HG03064 (cell line): ENCODE data around the gene PTPRK.

Experiments used
- ATAC-seq: cut with Tn5 transposase; IDR thresholded peaks from one replicate; pipeline ENCODE4 v1.9.1; 2021; ENCODE audit warnings: low read depth; ENCODE audit not compliant: unreplicated experiment

Gene PTPRK

GRCh38 chr6:128111096-128111495 is 409.3 kb downstream of the PTPRK start:
- ATAC-seq = no peak

DNA sequence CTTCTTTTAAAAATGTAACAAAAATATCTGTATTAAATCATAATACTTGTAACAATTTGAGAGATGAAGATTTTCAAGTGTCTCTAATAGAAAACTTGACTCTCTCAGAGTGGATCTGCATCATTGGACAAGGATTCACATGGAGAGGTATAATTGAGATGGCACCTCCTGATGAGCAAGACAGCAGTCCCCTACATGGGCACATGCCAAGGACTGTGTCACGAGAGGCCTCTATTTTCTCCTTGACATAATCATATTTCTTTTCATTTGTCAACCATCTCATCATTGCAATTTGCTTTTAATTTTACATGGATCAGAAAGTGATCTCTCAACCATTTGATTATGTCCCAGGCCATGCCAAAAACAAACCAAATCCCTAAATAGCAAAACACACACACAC is 412.7 kb downstream of the PTPRK start:
- ATAC-seq = no peak

GRCh38 chr6:128099571-128100197 is 420.7 kb downstream of the PTPRK start:
- no peak for ATAC-seq

DNA sequence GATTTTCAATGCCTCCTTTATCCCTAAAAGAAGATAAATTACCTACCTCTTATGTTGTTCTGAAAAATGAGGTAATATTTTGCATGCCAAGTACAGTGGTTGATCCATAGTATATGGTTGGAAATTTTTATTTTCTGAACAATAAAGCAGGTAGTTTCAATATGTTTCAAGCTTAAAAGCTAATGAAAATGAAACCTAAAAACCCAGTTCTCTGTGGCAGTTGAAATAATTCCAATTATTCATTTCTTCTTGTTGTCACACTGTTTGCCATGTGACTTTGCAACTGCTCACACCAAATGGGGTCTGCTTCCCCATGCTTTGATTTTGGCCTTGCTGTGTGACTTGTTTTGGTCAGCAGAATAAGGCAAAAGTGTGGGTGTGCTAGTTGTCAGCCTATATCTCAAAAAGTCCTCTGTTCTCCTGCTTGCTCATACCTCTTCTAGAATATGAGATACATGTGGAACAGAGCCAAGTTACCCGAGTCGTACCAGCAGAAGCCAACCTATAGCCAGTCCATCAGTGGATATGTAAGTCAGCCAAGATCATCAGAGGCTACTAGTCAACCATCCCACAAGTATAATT is 422.3 kb downstream of the PTPRK start:
- ATAC-seq = no peak

DNA sequence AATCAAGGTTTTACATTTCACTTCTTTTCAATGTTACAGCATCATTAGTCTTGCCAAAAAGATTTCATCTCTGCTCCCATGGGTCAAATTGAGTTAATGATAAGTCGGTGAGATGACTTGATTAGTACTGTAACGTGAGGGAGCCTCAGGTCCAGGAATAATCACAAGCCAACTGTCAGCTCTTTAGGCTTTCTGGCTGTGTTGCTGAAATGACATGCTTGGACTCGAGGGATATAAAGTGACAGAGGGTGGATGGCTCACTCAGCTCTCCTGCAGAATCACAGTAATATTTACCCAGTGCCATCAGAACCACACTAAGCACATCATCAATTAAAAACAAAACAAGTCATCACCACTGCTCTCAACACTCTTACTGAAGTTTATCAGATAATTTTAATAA is 423.4 kb downstream of the PTPRK start:
- no peak for ATAC-seq

GRCh38 chr6:128095362-128095761 is 425.0 kb downstream of the PTPRK start:
- ATAC-seq = no peak

- ATAC-seq = no peak
Observed at GRCh38 chr6:128079021-128079420, 441.4 kb downstream of the PTPRK start.

DNA sequence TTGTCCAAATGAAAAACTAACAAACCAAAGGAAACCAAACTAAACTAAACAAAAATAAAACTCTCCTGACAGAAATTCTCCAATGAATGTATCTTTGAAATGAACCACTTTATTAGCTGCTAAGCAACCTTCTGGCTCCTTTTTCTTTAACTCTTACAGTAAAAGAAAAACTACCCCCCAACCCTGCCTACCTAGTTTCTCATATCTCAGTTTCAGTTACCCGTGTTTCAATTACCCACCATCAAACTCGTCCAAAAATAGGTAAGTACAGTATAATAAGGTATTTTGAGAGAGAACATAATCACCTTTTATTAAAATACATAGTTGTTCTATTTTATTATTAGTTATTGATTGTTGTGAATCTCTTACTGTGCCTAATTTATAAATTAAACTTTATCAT is 442.1 kb downstream of the PTPRK start:
- no peak for ATAC-seq

DNA sequence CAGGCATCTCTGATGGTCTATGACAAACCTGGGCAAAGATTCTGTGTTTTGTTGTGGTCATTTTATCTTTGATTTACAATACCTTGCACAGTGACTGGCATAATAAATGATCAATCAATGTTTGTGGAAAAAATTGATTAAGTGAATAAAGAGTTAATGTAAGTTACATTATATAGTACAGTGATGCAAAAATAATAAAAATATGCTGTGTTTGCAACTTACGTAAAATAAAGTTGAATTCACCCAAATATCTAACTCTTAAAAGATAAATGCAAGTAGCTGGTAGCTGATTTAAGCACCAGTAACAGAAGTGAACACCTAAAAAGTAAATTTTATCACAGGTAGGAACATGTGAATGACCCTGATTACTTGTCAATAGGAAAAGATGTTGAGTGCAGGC is 443.6 kb downstream of the PTPRK start:
- ATAC-seq = no peak

DNA sequence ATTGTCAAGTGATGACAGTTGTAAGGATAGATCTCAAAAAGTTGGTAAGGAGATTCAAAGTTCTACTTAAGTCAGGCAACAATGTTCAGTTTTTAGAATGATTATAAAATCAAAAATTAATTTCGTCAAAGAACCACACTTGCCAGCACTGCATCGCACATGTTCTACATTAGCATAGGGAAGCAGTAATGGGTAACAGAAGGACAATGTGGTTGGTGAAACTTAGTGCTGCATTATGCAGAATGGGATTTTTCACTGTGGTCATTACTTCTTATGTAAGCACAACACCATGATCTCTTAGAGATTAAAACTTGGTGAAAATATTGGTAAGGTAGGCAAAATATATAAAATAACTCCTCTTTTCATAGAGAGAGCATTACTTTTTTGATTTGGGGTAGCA is 445.8 kb downstream of the PTPRK start:
- ATAC-seq = no peak

GRCh38 chr6:128073389-128073788 is 447.0 kb downstream of the PTPRK start:
- ATAC-seq = no peak

GRCh38 chr6:128071212-128071611 is 449.2 kb downstream of the PTPRK start:
- peak; percentile 82 for ATAC-seq

DNA sequence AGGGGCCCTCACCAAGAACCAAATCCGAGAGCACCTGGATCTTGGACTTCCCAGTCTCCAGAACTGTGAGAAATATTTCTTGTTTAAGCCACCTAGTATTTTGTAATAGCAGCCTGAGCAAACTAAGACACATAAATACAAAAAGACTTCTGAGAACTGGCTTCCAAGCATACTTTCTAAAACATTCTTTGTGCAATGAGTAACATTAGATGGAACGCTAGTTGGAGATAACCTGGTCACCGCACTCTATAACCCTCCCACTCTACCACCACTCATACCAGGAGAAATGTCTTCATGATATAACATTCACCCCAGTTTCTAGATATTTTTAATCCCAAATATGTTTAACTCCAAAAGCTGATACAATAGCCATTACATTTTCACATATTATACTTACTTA is 450.0 kb downstream of the PTPRK start:
- no peak for ATAC-seq

DNA sequence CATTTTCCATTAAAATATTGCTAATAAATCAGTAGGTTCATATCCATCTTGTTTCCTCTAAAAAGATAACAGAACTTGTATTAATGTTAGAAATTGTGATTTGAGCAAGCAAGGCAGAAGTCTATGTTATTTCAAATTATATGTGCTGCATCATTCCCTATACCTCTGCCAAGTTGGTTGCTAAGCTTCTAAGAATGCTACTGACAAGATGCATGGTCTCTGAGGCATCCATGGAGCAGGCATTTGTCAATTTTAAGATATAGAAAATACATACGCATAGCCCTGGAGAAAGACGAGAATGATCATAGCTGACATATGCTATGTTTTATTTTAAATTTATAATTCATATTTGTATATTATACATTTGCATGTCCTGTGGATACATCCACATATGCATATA is 451.2 kb downstream of the PTPRK start:
- ATAC-seq = no peak

- ATAC-seq = no peak
Observed at GRCh38 chr6:128068119-128068479, 452.3 kb downstream of the PTPRK start.

DNA sequence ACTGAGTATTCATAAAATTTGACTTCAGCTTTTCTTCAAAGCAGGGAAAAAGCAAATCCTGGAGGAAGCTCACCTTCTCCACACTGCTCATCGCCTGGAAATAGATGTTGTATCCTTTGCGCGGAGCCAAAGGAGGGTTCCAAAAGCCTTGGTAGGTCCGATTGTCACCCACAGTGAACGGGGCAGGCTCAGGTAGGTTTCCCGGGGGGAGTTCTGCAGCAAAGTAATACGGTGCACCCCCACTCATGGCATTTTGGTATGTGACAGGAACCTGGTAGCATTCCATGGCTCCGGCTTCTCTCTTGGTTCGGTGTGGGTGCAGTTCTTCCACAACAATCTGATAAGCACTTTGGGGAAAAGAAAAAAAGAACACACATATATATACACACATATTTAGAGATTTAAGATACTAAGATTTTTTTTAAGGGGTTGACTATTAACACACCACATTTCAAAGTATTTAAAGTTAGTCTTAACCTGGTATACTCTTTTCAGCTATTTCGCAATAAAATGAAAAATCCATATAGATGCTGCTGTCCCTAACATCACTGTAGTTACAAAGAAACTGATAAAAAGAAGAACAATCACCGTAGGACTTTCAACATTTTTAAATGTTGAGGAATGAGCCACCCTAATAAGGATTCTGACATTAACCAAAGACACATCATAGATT is 452.8 kb downstream of the PTPRK start:
- no peak for ATAC-seq

GRCh38 chr6:128065072-128065471 is 455.3 kb downstream of the PTPRK start:
- no peak for ATAC-seq

- ATAC-seq = no peak
Observed at GRCh38 chr6:128064540-128064895, 455.9 kb downstream of the PTPRK start.

DNA sequence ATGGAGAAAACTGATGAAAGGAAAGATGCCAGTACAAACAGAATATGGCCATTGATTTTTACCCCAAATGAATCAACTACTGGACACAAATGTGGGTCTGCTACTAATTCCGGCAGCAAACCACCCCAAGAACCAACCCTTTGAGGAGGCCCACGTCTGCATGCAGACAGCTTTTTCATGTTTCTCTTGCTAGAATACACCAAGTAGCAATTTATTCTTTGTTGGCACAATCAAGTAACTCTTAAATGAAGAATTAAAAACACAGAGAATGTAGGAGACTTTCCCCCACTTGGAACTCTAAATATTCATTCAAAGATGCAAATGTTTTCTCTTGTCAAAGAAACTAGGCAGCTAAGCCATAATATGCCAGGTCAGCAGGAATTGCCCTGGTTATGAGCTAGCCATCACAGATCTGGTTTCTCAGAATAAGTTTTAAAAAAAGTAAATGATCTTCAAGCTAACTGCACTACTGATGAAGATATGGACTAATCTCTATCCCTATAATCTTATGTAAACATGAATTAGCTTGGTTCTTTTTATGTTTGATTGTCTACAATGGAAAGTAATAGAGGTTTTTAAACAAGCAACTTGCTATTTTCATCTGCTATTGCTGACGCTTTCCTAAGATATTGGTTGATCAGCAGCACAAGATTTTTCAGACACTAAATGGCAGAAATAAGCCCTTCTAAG is 456.4 kb downstream of the PTPRK start:
- ATAC-seq = no peak

DNA sequence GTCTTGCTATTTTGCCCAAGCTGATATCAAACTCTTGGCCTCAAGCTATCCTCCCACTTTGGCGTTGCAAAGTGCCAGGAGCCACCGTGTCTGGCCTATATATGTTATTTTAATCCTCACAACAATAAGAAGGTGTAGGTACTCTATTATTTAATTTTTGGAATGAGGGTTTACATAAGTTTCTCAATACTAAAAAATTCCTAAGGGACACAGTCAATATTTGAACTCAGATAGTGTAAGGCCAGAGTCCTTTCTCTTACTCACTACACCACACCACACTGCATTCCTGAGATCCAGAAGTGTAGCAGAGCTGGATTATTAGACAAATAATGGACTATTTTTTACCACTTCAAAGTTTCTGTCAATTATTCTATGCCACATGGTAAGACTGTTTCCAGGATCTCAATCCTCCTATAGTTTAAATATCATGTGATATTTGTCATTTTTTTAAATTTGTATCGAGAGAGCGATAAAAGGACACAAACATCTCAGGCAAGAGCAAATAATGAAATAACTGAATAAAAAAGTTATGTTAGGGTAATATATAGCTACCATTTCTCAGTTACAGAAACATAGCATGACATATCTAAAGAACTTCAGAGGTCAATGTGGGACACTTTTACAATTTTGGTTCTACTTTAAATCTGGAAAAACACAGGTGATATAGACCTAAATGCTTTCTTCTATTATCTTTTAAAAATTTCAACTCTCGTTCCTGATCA is 457.4 kb downstream of the PTPRK start:
- no peak for ATAC-seq

GRCh38 chr6:128057946-128058345 is 462.5 kb downstream of the PTPRK start:
- ATAC-seq = no peak
